Measurements from ENCODE around the gene NCKAP1.

- TF ChIP-seq EZH2 (IDR thresholded peaks at IDR 0.05) (no peak), POLR2AphosphoS5 (IDR thresholded peaks at IDR 0.05; ENCODE audit: borderline replicate concordance, low read depth, low read length) (no peak), FOXP2 (optimal IDR thresholded peaks at IDR 0.05; ENCODE audit: control extremely low read depth, extremely low read length, insufficient read depth) (no peak)
These were observed 97.0 kb downstream of the NCKAP1 start for GRCh38 chr2:182941121-182941722.
